ENCODE measurements around the gene PCGF3. TPM values are rescaled to one million over a fixed set of nuclear protein-coding genes. Genes with fewer than 3 reads are reported as not detected.

Gene PCGF3
- total RNA-seq, 1 experiment from 2014 or later: 31.5 TPM

- Histone ChIP-seq H3K4me1 (ENCODE audit: insufficient read depth, low read length) (0 out of 2 replicates have a peak, but pooled peaks cover 7% of the 10 kb centered on the region), H3F3A (ENCODE audit: low read length, unreplicated experiment) (no peaks in the 10 kb centered on the region), H3K27me3 (ENCODE audit: low read length) (no peaks in the 10 kb centered on the region), H3K9me3 (ENCODE audit: low read length) (no peaks in the 10 kb centered on the region), H3K9ac (ENCODE audit: low read length) (no peak overlapping the region), H3K36me3 (ENCODE audit: low read depth, low read length) (peaks cover 6% of the 10 kb centered on the region), H4K20me1 (ENCODE audit: low read length) (peaks cover 8% of the 10 kb centered on the region; the same call in 1 of the 2 replicates), H3K9me2 (replicated peaks; ENCODE audit: low read length) (no peaks in the 10 kb centered on the region), H3K4me3 (ENCODE audit: low read length) (no peak overlapping the region), H2AFZ (ENCODE audit: low read length) (no peak overlapping the region), H3K27ac (ENCODE audit: low read length) (no peak overlapping the region), H3K4me2 (ENCODE audit: low read length) (no peak overlapping the region), H3K79me2 (ENCODE audit: low read length) (peaks cover 28% of the 10 kb centered on the region; the same call in 1 of the 2 replicates)
- CTCF ChIA-PET: no interaction called here
- no peak for TF ChIP-seq CTCF (conservative IDR thresholded peaks at IDR 0.05; ENCODE audit: low read depth, low read length)
- TF ChIP-seq EZH2phosphoT487 (IDR thresholded peaks at IDR 0.05; ENCODE audit: borderline replicate concordance, low read length): no peak
- TF ChIP-seq EZH2 (IDR thresholded peaks at IDR 0.05; ENCODE audit: low read length, unreplicated experiment): no peak
- POLR2A ChIA-PET (ENCODE audit: unreplicated experiment): interaction anchor here (0.6 kb wide), 1 partner anchor 349 kb away, joined by 4 read pairs; no protein-coding TSS in a partner anchor
- DNase-seq (no peak), ATAC-seq (no peak)
- intact Hi-C loops (cut with micrococcal nuclease): no loop called here
- BruUV-seq (replicated peaks): TSS peak; percentile 5
Measured at GRCh38 chr4:766559-767283, 61.1 kb downstream of the PCGF3 start.

- TF ChIP-seq EZH2 (IDR thresholded peaks at IDR 0.05; ENCODE audit: low read length, unreplicated experiment): no peak
- TF ChIP-seq CTCF (conservative IDR thresholded peaks at IDR 0.05; ENCODE audit: low read depth, low read length): no peak
- no peak for TF ChIP-seq EZH2phosphoT487 (IDR thresholded peaks at IDR 0.05; ENCODE audit: borderline replicate concordance, low read length)
- H3K9ac ChIP-seq (ENCODE audit: low read length): no peak overlapping the region
- no peak overlapping the region for H3K4me3 ChIP-seq (ENCODE audit: low read length)
- H3K36me3 ChIP-seq (ENCODE audit: low read depth, low read length): peaks cover 6% of the 10 kb centered on the region
- 0 out of 2 replicates have a peak, but pooled peaks cover 7% of the 10 kb centered on the region for H3K4me1 ChIP-seq (ENCODE audit: insufficient read depth, low read length)
- DNase-seq (no peak), ATAC-seq (no peak)
- intact Hi-C loops (cut with micrococcal nuclease): no loop called here
- no peak overlapping the region for H2AFZ ChIP-seq (ENCODE audit: low read length)
- no peaks in the 10 kb centered on the region for H3K9me3 ChIP-seq (ENCODE audit: low read length)
- CTCF ChIA-PET: no interaction called here
- no peaks in the 10 kb centered on the region for H3F3A ChIP-seq (ENCODE audit: low read length, unreplicated experiment)
- no peaks in the 10 kb centered on the region for H3K27me3 ChIP-seq (ENCODE audit: low read length)
- no TSS peak for BruUV-seq (replicated peaks)
- H4K20me1 ChIP-seq (ENCODE audit: low read length): peaks cover 8% of the 10 kb centered on the region; the same call in 1 of the 2 replicates
- H3K9me2 ChIP-seq (replicated peaks; ENCODE audit: low read length): no peaks in the 10 kb centered on the region
- no peak overlapping the region for H3K27ac ChIP-seq (ENCODE audit: low read length)
- POLR2A ChIA-PET (ENCODE audit: unreplicated experiment): no interaction called here
- peaks cover 36% of the 10 kb centered on the region for H3K79me2 ChIP-seq (ENCODE audit: low read length)
- no peak overlapping the region for H3K4me2 ChIP-seq (ENCODE audit: low read length)
Measured at GRCh38 chr4:768076-768475, 62.4 kb downstream of the PCGF3 start.

- Histone ChIP-seq H3K36me3 (ENCODE audit: low read depth, low read length) (peaks cover 6% of the 10 kb centered on the region), H3K79me2 (ENCODE audit: low read length) (peaks cover 45% of the 10 kb centered on the region), H3K27me3 (ENCODE audit: low read length) (no peaks in the 10 kb centered on the region), H3K9me3 (ENCODE audit: low read length) (no peaks in the 10 kb centered on the region), H3K4me2 (ENCODE audit: low read length) (no peak overlapping the region), H3K4me1 (ENCODE audit: insufficient read depth, low read length) (0 out of 2 replicates have a peak, but pooled peaks cover 7% of the 10 kb centered on the region), H4K20me1 (ENCODE audit: low read length) (peaks cover 16% of the 10 kb centered on the region; the same call in 1 of the 2 replicates), H2AFZ (ENCODE audit: low read length) (no peak overlapping the region), H3F3A (ENCODE audit: low read length, unreplicated experiment) (no peaks in the 10 kb centered on the region), H3K4me3 (ENCODE audit: low read length) (no peak overlapping the region), H3K9me2 (replicated peaks; ENCODE audit: low read length) (no peaks in the 10 kb centered on the region), H3K27ac (ENCODE audit: low read length) (no peak overlapping the region), H3K9ac (ENCODE audit: low read length) (no peak overlapping the region)
- TF ChIP-seq CTCF (conservative IDR thresholded peaks at IDR 0.05; ENCODE audit: low read depth, low read length) (no peak), EZH2phosphoT487 (IDR thresholded peaks at IDR 0.05; ENCODE audit: borderline replicate concordance, low read length) (no peak), EZH2 (IDR thresholded peaks at IDR 0.05; ENCODE audit: low read length, unreplicated experiment) (no peak)
- CTCF ChIA-PET: no interaction called here
- DNase-seq (no peak), ATAC-seq (no peak)
- intact Hi-C loops (cut with micrococcal nuclease): no loop called here
- POLR2A ChIA-PET (ENCODE audit: unreplicated experiment): no interaction called here
- no TSS peak for BruUV-seq (replicated peaks)
Measured at GRCh38 chr4:768995-769394, 63.4 kb downstream of the PCGF3 start.
